HUES6 (cell line): Measurements from ENCODE around the gene RAB30.
"Not testable (repeated sequence)": the region's sequence is repeated elsewhere in the genome, so short reads cannot be mapped to it uniquely, and the experiment has no call there.

Source experiments
- H3K27ac ChIP-seq: 2 replicates; pipeline ENCODE4 v1.7.0; 2013; ENCODE audit warnings: low read depth, mild to moderate bottlenecking, low read length, inconsistent platforms
- H3K27me3 ChIP-seq: 2 replicates; pipeline ENCODE4 v1.6.1; 2013; ENCODE audit warnings: low read length; ENCODE audit not compliant: control insufficient read depth, insufficient read depth
- H3K36me3 ChIP-seq: 2 replicates; pipeline ENCODE4 v1.6.1; 2013; ENCODE audit warnings: low read length; ENCODE audit not compliant: control insufficient read depth, insufficient read depth
- H3K4me1 ChIP-seq: 2 replicates; pipeline ENCODE4 v1.6.1; 2013; ENCODE audit warnings: low read length; ENCODE audit not compliant: control insufficient read depth, insufficient read depth
- H3K4me3 ChIP-seq: 2 replicates; pipeline ENCODE4 v1.5.1; 2013; ENCODE audit warnings: low read depth, low read length
- H3K9ac ChIP-seq: one replicate; pipeline ENCODE4 v1.6.1; 2013; ENCODE audit warnings: mild to moderate bottlenecking, low read length
- H3K9me3 ChIP-seq: 2 replicates; pipeline ENCODE4 v1.6.1; 2013; ENCODE audit warnings: low read depth, low read length; ENCODE audit not compliant: control insufficient read depth, insufficient read depth

The RAB30 gene

DNA sequence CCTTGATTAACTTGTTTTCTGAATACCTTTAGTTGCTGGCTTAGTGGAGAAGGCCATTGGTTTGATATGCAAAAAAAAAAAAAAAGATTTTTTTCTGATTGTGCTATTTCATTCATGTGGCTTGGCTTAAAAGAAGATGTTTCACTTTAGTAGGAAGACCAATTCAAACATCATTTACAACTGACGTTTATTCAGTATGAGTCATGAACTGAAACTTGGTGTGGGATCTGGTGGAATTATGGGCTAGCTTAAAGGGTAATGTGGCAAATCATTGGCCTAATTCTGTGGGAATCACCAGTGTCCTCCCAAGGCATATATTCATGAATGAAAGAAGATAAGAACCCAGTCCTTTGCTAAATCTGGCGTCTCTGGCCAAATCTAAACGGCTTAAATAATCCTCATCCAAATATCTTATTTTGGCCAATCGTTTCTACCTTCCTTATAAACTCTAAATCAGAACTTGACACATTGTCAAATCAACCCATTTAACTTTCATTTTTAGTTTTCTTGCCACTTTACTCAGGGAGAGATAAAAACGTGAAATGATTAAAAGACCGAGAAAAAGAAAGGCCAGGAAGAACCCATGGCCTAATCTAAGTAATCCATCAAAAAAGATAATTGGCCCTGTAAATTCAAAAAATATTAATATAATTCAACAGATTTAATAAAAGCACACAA is 93.1 kb downstream of the RAB30 start:
- no peak overlapping the region for H3K27ac ChIP-seq
- H3K4me1 ChIP-seq = no peaks in the 10 kb centered on the region
- H3K4me3 ChIP-seq = no peak overlapping the region
- H3K36me3 ChIP-seq = peaks cover 5% of the 10 kb centered on the region
- H3K9ac ChIP-seq = no peak overlapping the region
- no peaks in the 10 kb centered on the region for H3K9me3 ChIP-seq
- H3K27me3 ChIP-seq = no peaks in the 10 kb centered on the region

DNA sequence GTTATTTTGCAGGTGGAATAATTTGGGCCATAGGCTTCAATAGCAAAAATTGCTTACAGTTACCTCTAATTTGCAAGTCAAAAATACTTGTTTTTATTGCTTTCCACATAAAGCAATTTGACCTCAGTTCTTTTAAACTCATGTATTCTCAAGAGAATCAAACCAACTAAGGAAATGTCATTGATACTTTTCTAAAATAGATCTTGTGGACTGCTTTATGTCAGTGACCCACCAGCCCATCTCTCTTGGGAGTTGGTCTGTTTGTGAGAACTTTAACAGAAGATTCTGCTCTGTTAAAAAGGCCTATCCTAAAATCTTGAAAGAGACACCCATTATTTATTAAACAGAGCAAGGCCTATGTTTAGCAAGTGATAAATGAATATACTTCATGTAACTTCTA is 94.9 kb downstream of the RAB30 start:
- H3K9me3 ChIP-seq = no peaks in the 10 kb centered on the region
- H3K4me1 ChIP-seq = no peaks in the 10 kb centered on the region
- H3K9ac ChIP-seq = no peak overlapping the region
- H3K36me3 ChIP-seq = peaks cover 2% of the 10 kb centered on the region
- H3K4me3 ChIP-seq = no peak overlapping the region
- H3K27ac ChIP-seq = no peak overlapping the region
- H3K27me3 ChIP-seq = no peaks in the 10 kb centered on the region

DNA sequence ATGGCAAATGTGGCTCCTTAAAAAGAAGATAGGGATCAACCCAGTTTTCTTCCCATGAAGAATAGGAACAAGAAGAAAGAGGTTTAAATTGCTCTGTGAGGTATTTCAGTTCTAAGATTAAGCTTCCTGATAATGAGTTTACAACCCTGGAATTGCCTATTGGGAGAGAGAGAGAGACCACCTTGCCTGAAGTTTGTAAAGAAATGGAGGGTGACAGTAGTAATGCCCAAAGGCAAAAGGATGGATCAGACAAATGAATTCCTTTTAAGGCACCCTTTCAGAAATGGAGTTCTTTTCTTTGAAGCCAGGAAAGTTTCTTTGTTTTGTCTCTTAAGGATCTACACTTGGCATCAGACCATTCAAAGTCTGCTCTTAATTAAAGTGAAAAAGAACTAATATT is 95.8 kb downstream of the RAB30 start:
- H3K9me3 ChIP-seq = no peaks in the 10 kb centered on the region
- H3K36me3 ChIP-seq = no peaks in the 10 kb centered on the region
- no peaks in the 10 kb centered on the region for H3K4me1 ChIP-seq
- no peak overlapping the region for H3K4me3 ChIP-seq
- H3K27me3 ChIP-seq = no peaks in the 10 kb centered on the region
- no peak overlapping the region for H3K9ac ChIP-seq
- no peak overlapping the region for H3K27ac ChIP-seq

DNA sequence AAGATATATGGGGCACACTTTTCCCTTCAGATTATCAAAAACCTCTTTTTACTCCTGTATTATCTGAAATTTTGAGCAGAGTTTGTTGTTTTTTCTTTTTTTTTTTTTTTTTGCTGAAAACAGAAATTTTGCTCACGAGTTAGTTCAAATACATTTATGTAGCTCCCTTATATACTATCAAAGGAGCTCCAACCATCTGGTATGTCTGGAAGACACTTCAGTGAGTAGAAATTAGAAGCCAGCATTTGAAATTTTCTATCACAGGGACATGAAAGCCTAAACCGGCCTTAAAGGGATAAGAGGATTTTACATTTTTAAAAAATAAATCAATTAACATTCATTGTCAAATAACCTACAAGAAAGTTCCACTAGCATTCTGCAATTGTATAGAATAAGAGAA is 96.8 kb downstream of the RAB30 start:
- no peaks in the 10 kb centered on the region for H3K27me3 ChIP-seq
- no peaks in the 10 kb centered on the region for H3K36me3 ChIP-seq
- H3K9me3 ChIP-seq = no peaks in the 10 kb centered on the region
- H3K9ac ChIP-seq = no peak overlapping the region
- no peak overlapping the region for H3K4me3 ChIP-seq
- no peak overlapping the region for H3K27ac ChIP-seq
- H3K4me1 ChIP-seq = no peaks in the 10 kb centered on the region

DNA sequence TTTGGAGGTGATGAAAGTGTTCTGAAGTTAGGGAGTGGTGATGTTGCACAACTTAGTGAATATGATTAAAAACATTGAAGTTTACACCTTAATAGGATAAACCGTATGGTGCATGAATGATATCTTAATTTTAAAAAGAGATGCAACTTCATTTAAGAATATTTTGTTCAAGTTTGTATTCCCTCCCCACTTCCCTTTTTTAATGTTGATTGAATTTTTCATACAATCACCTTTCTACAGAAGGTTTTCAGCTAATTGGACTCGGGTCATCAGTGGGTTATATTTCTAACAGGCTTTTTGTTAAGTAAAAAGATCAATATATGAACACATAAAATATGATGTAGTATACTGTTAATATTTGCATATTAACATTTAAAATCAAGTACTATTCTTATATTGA is 97.6 kb downstream of the RAB30 start:
- Histone ChIP-seq H3K9ac (no peak overlapping the region), H3K27ac (no peak overlapping the region), H3K9me3 (no peaks in the 10 kb centered on the region), H3K4me1 (no peaks in the 10 kb centered on the region), H3K4me3 (no peak overlapping the region), H3K27me3 (no peaks in the 10 kb centered on the region), H3K36me3 (no peaks in the 10 kb centered on the region)

DNA sequence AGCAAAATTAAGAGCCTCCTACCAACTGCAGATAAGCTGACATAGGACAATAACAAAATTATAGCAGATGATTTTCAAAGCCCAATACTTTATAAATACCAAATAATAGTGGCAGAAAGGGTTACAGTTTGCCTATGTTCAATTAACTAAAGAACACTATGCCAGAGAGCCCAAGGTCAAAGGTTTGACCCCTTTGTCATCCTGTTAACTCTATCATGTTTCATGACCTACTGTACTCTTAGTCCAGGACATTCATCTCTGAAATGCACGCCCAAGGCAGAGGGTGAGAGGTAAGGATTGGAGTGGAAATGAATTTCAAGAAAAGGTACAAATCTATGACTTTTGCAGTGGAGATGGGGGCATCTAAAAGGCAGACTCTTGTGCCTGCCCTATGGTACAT is 99.6 kb downstream of the RAB30 start:
- Histone ChIP-seq H3K9me3 (no peaks in the 10 kb centered on the region), H3K27me3 (no peaks in the 10 kb centered on the region), H3K27ac (no peak overlapping the region), H3K4me1 (no peaks in the 10 kb centered on the region), H3K36me3 (no peaks in the 10 kb centered on the region), H3K4me3 (no peak overlapping the region), H3K9ac (no peak overlapping the region)

DNA sequence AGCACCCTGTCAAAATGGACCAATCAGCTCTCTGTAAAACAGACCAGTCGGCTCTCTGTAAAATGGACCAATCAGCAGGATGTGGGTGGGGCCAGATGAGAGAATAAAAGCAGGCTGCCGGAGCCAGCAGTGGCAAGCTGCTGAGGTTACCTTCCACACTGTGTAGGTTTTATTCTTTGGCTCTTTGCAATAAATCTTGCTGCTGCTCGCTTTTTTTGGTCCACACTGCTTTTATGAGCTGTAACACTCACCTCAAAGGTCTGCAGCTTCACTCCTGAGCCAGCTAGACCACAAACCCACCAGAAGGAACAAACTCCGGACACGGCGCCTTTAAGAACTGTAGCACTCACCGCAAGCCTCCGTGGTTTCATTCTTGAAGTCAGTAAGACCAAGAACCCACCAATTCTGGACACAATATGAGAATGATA is 100.2 kb downstream of the RAB30 start:
- H3K9me3 ChIP-seq, H3K9ac ChIP-seq, H3K27me3 ChIP-seq, H3K4me3 ChIP-seq, H3K27ac ChIP-seq, H3K4me1 ChIP-seq, H3K36me3 ChIP-seq: not testable (repeated sequence)

DNA sequence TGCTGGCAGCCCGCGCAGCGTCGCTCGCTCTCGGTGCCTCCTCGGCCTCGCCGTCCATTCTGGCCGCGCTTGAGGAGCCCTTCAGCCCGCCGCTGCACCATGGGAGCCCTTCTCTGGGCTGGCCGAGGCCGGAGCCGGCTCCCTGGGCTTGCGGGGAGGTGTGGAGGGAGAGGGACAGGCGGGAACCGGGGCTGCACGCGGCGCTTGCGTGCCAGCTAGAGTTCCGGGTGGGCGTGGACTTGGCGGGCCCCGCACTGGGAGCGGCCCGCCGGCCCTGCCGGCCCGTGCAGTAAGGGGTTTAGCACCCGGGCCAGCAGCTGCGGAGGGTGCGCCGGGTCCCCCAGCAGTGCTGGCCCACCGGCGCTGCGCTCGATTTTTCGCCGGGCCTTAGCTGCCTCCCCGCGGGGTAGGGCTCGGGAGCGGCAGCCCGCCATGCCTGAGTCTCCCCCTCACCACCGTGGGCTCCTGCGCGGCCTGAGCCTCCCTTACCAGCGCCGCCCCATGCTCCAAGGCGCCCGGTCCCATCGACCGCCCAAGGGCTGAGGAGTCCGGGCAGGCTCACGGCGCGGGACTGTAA is 101.1 kb downstream of the RAB30 start:
- H3K9ac ChIP-seq, H3K27ac ChIP-seq, H3K4me1 ChIP-seq, H3K4me3 ChIP-seq, H3K9me3 ChIP-seq, H3K27me3 ChIP-seq, H3K36me3 ChIP-seq: not testable (repeated sequence)

DNA sequence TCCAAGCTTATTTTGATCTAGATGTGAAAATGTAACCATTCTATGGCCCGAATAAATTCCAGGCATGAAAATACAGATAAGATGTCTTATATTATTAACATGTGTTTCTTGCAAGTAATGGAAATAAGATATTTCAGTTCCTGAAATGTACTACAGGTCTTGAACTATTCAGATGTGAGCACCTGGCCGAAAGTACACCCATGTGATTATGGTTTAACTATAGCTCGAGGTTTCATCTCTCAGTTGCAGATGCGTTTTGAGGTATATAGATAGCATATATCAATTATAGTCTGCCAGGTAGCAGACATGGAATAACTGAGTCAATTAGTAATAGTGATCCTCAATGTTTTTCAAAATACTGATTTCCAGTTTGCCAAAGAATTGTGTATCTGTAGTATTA is 101.9 kb downstream of the RAB30 start:
- H3K9ac ChIP-seq = no peak overlapping the region
- H3K27me3 ChIP-seq = no peaks in the 10 kb centered on the region
- H3K27ac ChIP-seq = no peak overlapping the region
- no peak overlapping the region for H3K4me3 ChIP-seq
- no peaks in the 10 kb centered on the region for H3K9me3 ChIP-seq
- H3K4me1 ChIP-seq = no peaks in the 10 kb centered on the region
- no peaks in the 10 kb centered on the region for H3K36me3 ChIP-seq

DNA sequence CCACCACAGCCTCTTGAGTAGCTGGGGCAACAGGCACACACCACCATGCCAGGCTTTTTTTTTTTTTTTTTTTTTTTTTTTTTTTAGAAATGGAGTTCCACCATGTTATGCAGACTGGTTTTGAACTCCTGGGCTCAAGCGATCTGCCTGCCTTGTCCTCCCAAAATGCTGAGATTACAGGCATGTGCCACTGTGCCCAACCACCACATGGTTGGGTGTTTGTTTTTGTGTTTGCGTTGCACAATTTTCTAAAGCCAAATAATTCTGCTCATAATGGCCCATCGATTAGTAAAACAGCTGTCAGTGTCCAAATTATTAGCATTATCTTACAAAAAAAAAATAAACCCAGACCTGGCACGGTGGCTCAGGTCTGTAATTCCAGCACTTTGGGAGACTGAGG is 104.3 kb downstream of the RAB30 start:
- H3K9me3 ChIP-seq = no peaks in the 10 kb centered on the region
- H3K27ac ChIP-seq = no peak overlapping the region
- H3K9ac ChIP-seq = no peak overlapping the region
- no peaks in the 10 kb centered on the region for H3K4me1 ChIP-seq
- H3K27me3 ChIP-seq = no peaks in the 10 kb centered on the region
- H3K4me3 ChIP-seq = no peak overlapping the region
- no peaks in the 10 kb centered on the region for H3K36me3 ChIP-seq

DNA sequence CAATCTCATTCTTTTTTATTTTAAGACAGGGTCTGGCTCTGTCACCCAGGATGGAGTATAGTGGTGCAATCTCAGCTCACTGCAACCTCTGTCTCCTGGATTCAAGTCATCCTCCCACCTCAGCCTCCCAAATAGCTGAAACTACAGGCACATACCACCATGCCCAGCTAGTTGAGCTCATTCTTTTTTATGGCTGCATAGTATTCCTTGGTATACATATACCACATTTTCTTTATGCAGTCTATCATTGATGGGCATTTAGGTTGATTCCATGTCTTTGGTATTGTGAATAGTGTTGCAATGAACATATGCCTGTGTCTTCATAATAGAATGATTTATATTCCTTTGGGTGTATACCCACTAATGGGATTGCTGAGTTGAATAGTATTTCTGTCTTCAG is 109.7 kb downstream of the RAB30 start:
- not testable (repeated sequence) for H3K9ac ChIP-seq, H3K4me1 ChIP-seq

DNA sequence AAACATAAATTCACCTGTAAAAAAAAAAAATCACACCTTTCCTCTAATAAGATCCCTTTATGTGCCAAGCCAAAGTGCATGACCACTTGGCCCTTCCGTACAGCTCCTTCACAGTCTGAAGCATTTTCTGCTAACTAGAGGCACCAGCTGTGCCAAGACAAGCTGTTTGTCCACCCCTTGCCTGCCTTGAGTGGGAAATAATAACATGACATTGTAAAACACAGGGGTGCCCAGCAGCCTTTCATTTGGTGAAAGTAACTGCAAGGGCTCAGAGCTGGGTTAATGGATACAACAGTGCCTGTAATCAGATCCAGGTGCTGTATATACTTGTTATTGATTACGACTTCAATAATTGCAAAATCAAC is 110.9 kb downstream of the RAB30 start:
- peaks cover 6% of the 10 kb centered on the region for H3K4me1 ChIP-seq
- H3K4me3 ChIP-seq = no peak overlapping the region
- no peak overlapping the region for H3K9ac ChIP-seq
- H3K9me3 ChIP-seq = no peaks in the 10 kb centered on the region
- no peaks in the 10 kb centered on the region for H3K36me3 ChIP-seq
- H3K27ac ChIP-seq = no peak overlapping the region
- H3K27me3 ChIP-seq = no peaks in the 10 kb centered on the region

More for the DNA sequence above, 109.7 kb downstream of the RAB30 start:
- H3K27ac ChIP-seq, H3K9me3 ChIP-seq, H3K27me3 ChIP-seq, H3K4me3 ChIP-seq, H3K36me3 ChIP-seq: not testable (repeated sequence)
